Loucy (cell line): Measurements from ENCODE around the gene YIPF2.

Experiments used
- CTCF ChIP-seq: fragments of 200-600 bp; sonication (generic); conservative IDR thresholded peaks from 2 replicates; pipeline ENCODE4 v1.5.1; 2014; ENCODE audit warnings: mild to moderate bottlenecking, antibody characterized with exemption, low read length
- EZH2phosphoT487 ChIP-seq: fragments of 200-600 bp; IDR thresholded peaks from 2 replicates; pipeline ENCODE4 v1.6.1; 2018; ENCODE audit warnings: antibody characterized with exemption, mild to moderate bottlenecking, moderate library complexity, borderline replicate concordance

GRCh38 chr19:10888421-10888866 is 40.0 kb downstream of the YIPF2 start:
- TF ChIP-seq CTCF (no peak), EZH2phosphoT487 (no peak)
